ENCODE data around the gene AOPEP.

DNA sequence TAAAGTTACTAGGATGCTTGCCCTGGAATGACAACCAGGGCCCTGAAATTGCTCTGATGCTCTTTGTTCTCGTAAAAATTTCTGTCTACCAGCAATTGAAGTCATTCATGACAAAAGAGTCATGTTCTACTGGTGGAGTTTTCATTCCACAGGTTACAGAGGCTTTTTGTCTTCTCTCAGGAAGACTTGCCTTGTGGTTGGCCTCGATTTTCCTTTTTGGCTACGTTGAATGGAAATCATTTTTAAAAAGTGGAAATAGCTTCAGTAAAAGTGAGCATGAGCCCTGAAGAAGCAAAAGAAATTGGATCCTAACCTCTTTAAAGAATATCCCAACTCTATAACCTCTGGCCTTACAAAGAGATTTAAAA, 255.2 kb downstream of the AOPEP start:
- TF ChIP-seq POLR2AphosphoS5 (IDR thresholded peaks at IDR 0.05), result no peak
- TF ChIP-seq, protein P1, sequence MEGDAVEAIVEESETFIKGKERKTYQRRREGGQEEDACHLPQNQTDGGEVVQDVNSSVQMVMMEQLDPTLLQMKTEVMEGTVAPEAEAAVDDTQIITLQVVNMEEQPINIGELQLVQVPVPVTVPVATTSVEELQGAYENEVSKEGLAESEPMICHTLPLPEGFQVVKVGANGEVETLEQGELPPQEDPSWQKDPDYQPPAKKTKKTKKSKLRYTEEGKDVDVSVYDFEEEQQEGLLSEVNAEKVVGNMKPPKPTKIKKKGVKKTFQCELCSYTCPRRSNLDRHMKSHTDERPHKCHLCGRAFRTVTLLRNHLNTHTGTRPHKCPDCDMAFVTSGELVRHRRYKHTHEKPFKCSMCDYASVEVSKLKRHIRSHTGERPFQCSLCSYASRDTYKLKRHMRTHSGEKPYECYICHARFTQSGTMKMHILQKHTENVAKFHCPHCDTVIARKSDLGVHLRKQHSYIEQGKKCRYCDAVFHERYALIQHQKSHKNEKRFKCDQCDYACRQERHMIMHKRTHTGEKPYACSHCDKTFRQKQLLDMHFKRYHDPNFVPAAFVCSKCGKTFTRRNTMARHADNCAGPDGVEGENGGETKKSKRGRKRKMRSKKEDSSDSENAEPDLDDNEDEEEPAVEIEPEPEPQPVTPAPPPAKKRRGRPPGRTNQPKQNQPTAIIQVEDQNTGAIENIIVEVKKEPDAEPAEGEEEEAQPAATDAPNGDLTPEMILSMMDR (IDR thresholded peaks at IDR 0.05 in 8 of 11, conservative IDR thresholded peaks at IDR 0.05 in 3 of 11), result no peak

All from spleen (tissue), 7 donors.